ENCODE results near the gene SPRR2F.

Gene SPRR2F

DNA sequence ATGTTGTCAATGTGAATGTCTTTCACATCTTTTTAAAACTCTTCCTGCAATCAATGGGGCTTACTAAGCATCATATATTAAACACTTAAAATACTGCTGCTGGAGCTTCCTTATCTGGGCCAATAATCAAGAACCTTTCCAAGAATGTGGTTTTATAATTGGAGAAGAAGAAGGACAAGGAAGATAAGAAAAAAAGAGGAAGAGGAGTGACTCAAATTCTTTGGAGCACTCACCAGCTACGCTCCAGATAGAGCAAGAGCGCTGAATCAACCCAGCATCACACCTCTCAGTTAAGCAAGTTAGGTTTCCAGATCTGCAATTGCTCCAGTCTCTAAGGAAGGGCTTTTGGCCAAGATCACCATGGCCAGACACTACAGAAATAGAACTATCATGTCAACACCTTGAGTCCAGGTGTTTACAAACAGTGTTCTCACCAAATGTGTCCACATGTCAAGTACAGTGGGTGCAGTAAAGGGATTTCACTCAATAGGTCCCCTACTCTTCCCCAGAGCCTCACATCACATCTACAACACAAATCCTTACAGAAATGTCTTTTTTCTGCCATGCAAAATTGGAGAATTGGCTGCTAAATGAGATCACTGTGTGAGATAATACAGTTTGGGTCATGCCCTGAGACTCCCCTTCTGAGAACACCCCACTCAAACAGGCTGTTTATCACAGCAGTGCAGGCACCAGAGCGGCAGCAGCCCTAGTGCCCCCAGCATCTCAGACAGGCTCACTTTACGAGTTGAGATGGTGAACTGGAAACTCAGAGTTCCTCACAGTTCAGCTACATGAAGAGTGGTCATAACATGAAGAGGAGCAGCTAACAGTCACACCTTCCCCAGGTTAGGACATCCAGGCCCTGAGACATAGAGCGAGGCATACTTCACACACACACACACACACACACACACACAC is 40.2 kb downstream of the SPRR2F start:
- DNase-seq: no peak

DNA sequence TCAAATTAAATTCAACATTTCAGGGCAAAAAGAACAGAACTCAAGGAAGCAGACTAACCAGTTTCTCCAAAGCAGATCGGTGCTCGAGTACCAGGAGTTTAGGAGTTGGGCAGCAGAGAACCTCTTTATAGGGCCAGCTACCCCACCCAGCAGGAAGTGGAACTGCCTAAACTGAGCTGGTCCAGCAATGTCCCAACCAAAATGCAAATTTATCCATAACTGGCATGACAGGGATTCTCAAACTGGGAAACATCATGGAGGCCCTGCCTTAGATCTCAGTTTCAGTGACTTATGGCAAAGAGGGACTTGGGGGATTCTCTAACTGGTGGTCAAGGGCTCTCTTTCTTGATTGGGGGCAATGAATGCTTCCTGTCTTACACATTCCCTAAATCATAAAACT is 41.8 kb downstream of the SPRR2F start, which contains the start of gene SPRR2B:
Gene SPRR2B, minus strand, starts transcription at position 101 of the 400 bp plus-strand sequence. CDS start 772 bp downstream, outside the sequence.
- DNase-seq: no peak

DNA sequence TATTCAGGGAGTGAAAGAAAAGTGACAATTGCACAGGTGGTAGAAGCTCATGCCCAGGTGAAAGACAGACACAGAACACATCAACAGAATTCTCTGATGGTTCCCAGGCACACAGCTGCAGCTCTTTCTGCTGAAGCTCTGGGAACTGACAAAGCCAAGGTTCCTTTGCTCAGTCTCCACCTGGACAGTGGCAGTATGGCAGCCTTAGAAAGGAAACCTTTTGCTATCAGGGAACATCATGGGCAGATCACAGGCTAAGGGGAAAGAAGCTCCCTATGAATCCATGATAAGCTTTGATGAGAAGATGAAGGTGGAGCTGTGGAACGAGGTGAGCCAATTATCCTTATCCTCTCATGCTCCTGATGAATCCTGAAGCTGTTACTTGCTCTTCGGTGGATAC is 43.1 kb downstream of the SPRR2F start:
- DNase-seq: no peak

All from T1000 (cell line).